A673 (cell line): Measurements from ENCODE around the gene ZNF516. TPM values are rescaled to one million over a fixed set of nuclear protein-coding genes. Genes with fewer than 3 reads are reported as not detected.

ENCODE experiments used
- BruUV-seq: library from RNA; stranded (reverse); fragments of 400-500 nt; replicated peaks from 2 replicates; lab custom pipeline; 2021; lab: Mats Ljungman, UMichigan
- CTCF ChIA-PET: fragments of 300-600 bp; sonication (Branson Sonifier 250); formaldehyde crosslinking; loops from one replicate; lab custom pipeline; 2022; ENCODE audit warnings: antibody characterized with exemption; lab: Charles Lee
- POLR2A ChIA-PET: fragments of 300-600 bp; sonication (Branson Sonifier 250); formaldehyde crosslinking; loops from one replicate; lab custom pipeline; 2022; ENCODE audit warnings: antibody characterized with exemption; ENCODE audit not compliant: low non-redundant PET; lab: Charles Lee
- DNase-seq: peaks from one replicate; pipeline ENCODE4 v3.0.0-alpha.2; 2015; ENCODE audit warnings: low spot score
- H3K27ac ChIP-seq: fragments of 200-600 bp; sonication (generic); 2 replicates; pipeline ENCODE4 v1.5.1; 2016; ENCODE audit warnings: mixed run types, low read depth, mild to moderate bottlenecking, mixed read lengths, antibody characterized with exemption, low read length; ENCODE audit not compliant: poor library complexity, severe bottlenecking
- H3K27me3 ChIP-seq: fragments of 200-600 bp; sonication (generic); replicated peaks from 2 replicates; pipeline ENCODE4 v1.6.1; 2017; ENCODE audit warnings: mixed run types, low read depth, mild to moderate bottlenecking, mixed read lengths, antibody characterized with exemption, low read length; ENCODE audit not compliant: insufficient read depth, poor library complexity
- H3K36me3 ChIP-seq: fragments of 200-600 bp; sonication (generic); 2 replicates; pipeline ENCODE4 v1.6.1; 2016; ENCODE audit warnings: mixed run types, mild to moderate bottlenecking, mixed read lengths, antibody characterized with exemption, low read length; ENCODE audit not compliant: insufficient read depth, poor library complexity, severe bottlenecking
- H3K4me1 ChIP-seq: fragments of 200-600 bp; sonication (generic); 2 replicates; pipeline ENCODE4 v1.6.1; 2017; ENCODE audit warnings: mixed run types, mild to moderate bottlenecking, mixed read lengths, antibody characterized with exemption, low read length; ENCODE audit not compliant: insufficient read depth, poor library complexity, severe bottlenecking
- H3K4me3 ChIP-seq: fragments of 200-600 bp; sonication (generic); 2 replicates; pipeline ENCODE4 v1.5.1; 2016; ENCODE audit warnings: low read depth, mixed run types, mild to moderate bottlenecking, mixed read lengths, low read length; ENCODE audit not compliant: poor library complexity, severe bottlenecking
- H3K9me3 ChIP-seq: fragments of 200-600 bp; sonication (generic); 2 replicates; pipeline ENCODE4 v1.6.1; 2016; ENCODE audit warnings: mixed run types, low read depth, mild to moderate bottlenecking, mixed read lengths, antibody characterized with exemption, low read length; ENCODE audit not compliant: poor library complexity, severe bottlenecking
- CTCF ChIP-seq: fragments of 300-800, 200-600 bp; sonication (generic); conservative IDR thresholded peaks from 2 replicates; pipeline ENCODE4 v1.5.1; 2017; ENCODE audit warnings: low read depth, mild to moderate bottlenecking, antibody characterized with exemption, low read length, moderate library complexity, mixed read lengths
- EZH2 ChIP-seq: fragments of 200-600 bp; sonication (generic); IDR thresholded peaks from 2 replicates; pipeline ENCODE4 v1.6.1; 2017; ENCODE audit warnings: borderline replicate concordance, low read depth, mild to moderate bottlenecking, mixed read lengths, antibody characterized with exemption, low read length; ENCODE audit not compliant: poor library complexity, severe bottlenecking
- intact Hi-C: fragments of 100-400 bp; cut with micrococcal nuclease; formaldehyde crosslinking; loops from one replicate; pipeline ENCODE4 v1.10.0; 2022; ENCODE audit not compliant: unreplicated experiment
- total RNA-seq: library from RNA; stranded (reverse); gene quantifications from 2 replicates; pipeline ENCODE4 v1.2.3, GENCODE V29; 2021

Gene ZNF516
- total RNA-seq, 1 experiment from 2014 or later = 32.3 TPM

DNA sequence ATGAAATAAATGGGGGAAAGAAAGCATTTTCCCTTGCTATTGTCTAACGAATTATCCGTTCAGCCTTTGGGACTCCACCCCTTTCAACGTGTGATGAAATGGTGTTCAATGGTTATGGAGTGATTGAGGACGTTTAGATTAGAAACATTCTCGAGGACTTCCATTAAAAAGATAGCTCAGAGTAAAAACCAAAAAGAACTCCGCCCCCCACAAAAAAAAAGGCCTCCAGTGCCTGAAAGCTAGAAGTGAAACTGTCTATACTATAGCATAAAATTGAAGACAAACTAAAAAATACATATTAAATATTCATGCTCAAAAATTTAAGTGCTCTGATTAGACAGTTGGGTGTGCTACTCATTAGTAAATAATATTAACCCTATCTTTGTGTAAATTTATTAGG lies 3.0 kb upstream of the ZNF516 start:
- ChIA-PET POLR2A (interaction anchor here (0.6 kb wide), 1 partner anchor 99 kb away, joined by 3 read pairs; no protein-coding TSS in a partner anchor), CTCF (no interaction called here)
- Histone ChIP-seq H3K4me3 (no peak overlapping the region), H3K4me1 (peaks cover 15% of the 10 kb centered on the region), H3K27ac (no peak overlapping the region), H3K9me3 (no peaks in the 10 kb centered on the region), H3K27me3 (no peaks in the 10 kb centered on the region), H3K36me3 (no peaks in the 10 kb centered on the region)
- BruUV-seq = no TSS peak
- TF ChIP-seq CTCF (no peak), EZH2 (no peak)
- intact Hi-C loops = loop anchor here (5.0 kb wide), 1 partner anchor 91 kb away; no protein-coding TSS in a partner anchor
- no peak for DNase-seq

- BruUV-seq = no TSS peak
- intact Hi-C loops = loop anchor here (5.0 kb wide), 1 partner anchor 90 kb away; no protein-coding TSS in a partner anchor
- no peak for DNase-seq
- peaks cover 15% of the 10 kb centered on the region for H3K4me1 ChIP-seq
- no peaks in the 10 kb centered on the region for H3K9me3 ChIP-seq
- POLR2A ChIA-PET = no interaction called here
- CTCF ChIA-PET = no interaction called here
- H3K4me3 ChIP-seq = no peak overlapping the region
- no peaks in the 10 kb centered on the region for H3K27me3 ChIP-seq
- H3K27ac ChIP-seq = no peak overlapping the region
- H3K36me3 ChIP-seq = no peaks in the 10 kb centered on the region
- TF ChIP-seq CTCF = no peak
- TF ChIP-seq EZH2 = no peak
Observed at GRCh38 chr18:76497021-76497420, 2.0 kb upstream of the ZNF516 start.

DNA sequence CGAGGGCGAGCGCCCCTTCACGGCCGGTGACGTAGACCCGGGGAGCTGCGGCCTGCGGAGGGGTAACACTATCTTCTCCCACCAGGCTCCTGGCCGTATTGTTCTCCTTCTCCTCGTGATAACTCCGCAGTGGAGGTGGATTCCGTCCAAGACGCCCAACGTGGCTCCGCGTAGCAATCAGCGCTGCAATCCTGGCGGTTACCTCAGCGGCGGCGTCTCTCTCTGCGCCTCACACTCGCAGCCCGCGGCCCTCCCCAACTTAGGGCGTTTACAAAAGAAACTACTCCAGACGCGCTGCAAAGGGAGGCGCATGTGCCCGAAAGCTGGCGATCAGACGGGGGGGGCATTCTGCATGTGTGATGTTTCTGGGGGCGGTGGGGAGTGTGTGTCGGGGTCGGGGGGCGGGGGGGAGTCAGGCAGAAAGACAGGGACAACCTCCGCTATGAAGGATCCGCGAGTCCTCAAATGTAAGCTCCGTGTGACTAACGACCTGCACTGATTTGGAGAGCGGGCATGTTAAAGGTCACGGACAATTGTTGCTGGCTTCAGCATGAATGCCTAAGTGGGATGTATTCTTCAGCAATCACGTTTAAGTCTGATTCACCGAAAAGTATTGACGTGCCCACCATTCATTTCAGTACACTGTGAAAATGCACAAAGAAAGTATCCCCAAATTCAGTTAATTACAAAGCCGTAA lies 1.3 kb upstream of the ZNF516 start:
- H3K4me1 ChIP-seq = peaks cover 15% of the 10 kb centered on the region
- H3K36me3 ChIP-seq = no peaks in the 10 kb centered on the region
- CTCF ChIA-PET = no interaction called here
- peak; percentile 69 for DNase-seq
- no peak for TF ChIP-seq CTCF
- TF ChIP-seq EZH2 = no peak
- POLR2A ChIA-PET = no interaction called here
- no peaks in the 10 kb centered on the region for H3K9me3 ChIP-seq
- BruUV-seq = no TSS peak
- H3K27ac ChIP-seq = no peak overlapping the region
- no peaks in the 10 kb centered on the region for H3K27me3 ChIP-seq
- peak overlapping the region; percentile 86 for H3K4me3 ChIP-seq
- intact Hi-C loops = loop anchor here (5.0 kb wide), 1 partner anchor 89 kb away; no protein-coding TSS in a partner anchor
